Neural cell (in vitro differentiated cells): ENCODE data around the gene SCNN1A. TPM values are rescaled to one million over a fixed set of nuclear protein-coding genes. Genes with fewer than 3 reads are reported as not detected.

Source experiments
- H2AFZ ChIP-seq: fragments of 200-600, 300-800 bp; sonication (generic), shearing (Covaris generic); 2 replicates; pipeline ENCODE4 v1.6.0; 2014; ENCODE audit warnings: low read depth, mild to moderate bottlenecking, antibody characterized with exemption, low read length, moderate library complexity
- H3F3A ChIP-seq: fragments of 200-600 bp; shearing (Covaris generic); 2 replicates; pipeline ENCODE4 v1.6.1; 2016; ENCODE audit warnings: mild to moderate bottlenecking, moderate library complexity, mixed read lengths, antibody characterized with exemption, low read length; ENCODE audit not compliant: insufficient read depth, poor library complexity, severe bottlenecking
- H3K27ac ChIP-seq: fragments of 200-600, 300-800 bp; sonication (generic), shearing (Covaris generic); 2 replicates; pipeline ENCODE4 v1.5.1; 2014; ENCODE audit warnings: mild to moderate bottlenecking, low read length, moderate library complexity
- H3K27me3 ChIP-seq: fragments of 300-800, 200-600 bp; sonication (generic), shearing (Covaris generic); 2 replicates; pipeline ENCODE4 v1.6.0; 2014; ENCODE audit warnings: mild to moderate bottlenecking, low read depth, low read length, moderate library complexity; ENCODE audit not compliant: insufficient read depth
- H3K36me3 ChIP-seq: fragments of 300-800, 200-600 bp; sonication (generic), shearing (Covaris generic); 2 replicates; pipeline ENCODE4 v1.5.1; 2014; ENCODE audit warnings: mild to moderate bottlenecking, antibody characterized with exemption, low read length, moderate library complexity; ENCODE audit not compliant: insufficient read depth
- H3K4me2 ChIP-seq: fragments of 300-800, 200-600 bp; sonication (generic), shearing (Covaris generic); 2 replicates; pipeline ENCODE4 v1.6.0; 2014; ENCODE audit warnings: mild to moderate bottlenecking, low read length
- H3K4me3 ChIP-seq: fragments of 300-800, 200-600 bp; sonication (generic), shearing (Covaris generic); 2 replicates; pipeline ENCODE4 v1.5.1; 2014; ENCODE audit warnings: mild to moderate bottlenecking, low read length, moderate library complexity
- H3K79me2 ChIP-seq: fragments of 200-600 bp; shearing (Covaris generic); replicated peaks from 2 replicates; pipeline ENCODE4 v1.6.0; 2014; ENCODE audit warnings: mild to moderate bottlenecking, low read length, moderate library complexity; ENCODE audit not compliant: insufficient read depth
- H3K9ac ChIP-seq: fragments of 300-800, 200-600 bp; sonication (generic), shearing (Covaris generic); 2 replicates; pipeline ENCODE4 v1.6.1; 2016; ENCODE audit warnings: mild to moderate bottlenecking, low read length, mixed read lengths
- H3K9me2 ChIP-seq: fragments of 200-600 bp; shearing (Covaris generic); 2 replicates; pipeline ENCODE4 v1.6.1; 2016; ENCODE audit warnings: mild to moderate bottlenecking, low read length, mixed read lengths; ENCODE audit not compliant: insufficient read depth
- H3K9me3 ChIP-seq: fragments of 200-600, 300-800 bp; sonication (generic), shearing (Covaris generic); 2 replicates; pipeline ENCODE4 v1.6.1; 2016; ENCODE audit warnings: mild to moderate bottlenecking, mixed run types, low read length, moderate library complexity, mixed read lengths
- H4K20me1 ChIP-seq: fragments of 200-600 bp; shearing (Covaris generic); 2 replicates; pipeline ENCODE4 v1.6.1; 2016; ENCODE audit warnings: mild to moderate bottlenecking, mixed run types; ENCODE audit not compliant: insufficient read depth
- EP300 ChIP-seq: fragments of 450-650 bp; conservative IDR thresholded peaks from 2 replicates; pipeline ENCODE4 v1.6.1; 2014; ENCODE audit warnings: antibody characterized with exemption, mild to moderate bottlenecking, moderate library complexity; ENCODE audit not compliant: poor library complexity, severe bottlenecking
- EZH2 ChIP-seq: fragments of 200-600, 300-800 bp; shearing (Covaris generic), sonication (generic); IDR thresholded peaks from 2 replicates; pipeline ENCODE4 v1.6.1; 2014; ENCODE audit warnings: antibody characterized with exemption, low read length, borderline replicate concordance, mild to moderate bottlenecking; ENCODE audit not compliant: insufficient read depth, poor library complexity, severe bottlenecking
- MXI1 ChIP-seq: fragments of 450-650 bp; conservative IDR thresholded peaks from 2 replicates; pipeline ENCODE4 v1.6.1; 2014; ENCODE audit warnings: antibody characterized with exemption, mild to moderate bottlenecking; ENCODE audit not compliant: poor library complexity, severe bottlenecking
- POLR2AphosphoS5 ChIP-seq: IDR thresholded peaks from 2 replicates; pipeline ENCODE4 v1.6.1; 2012
- RAD21 ChIP-seq: fragments of 450-650 bp; conservative IDR thresholded peaks from 2 replicates; pipeline ENCODE4 v1.6.1; 2014; ENCODE audit warnings: antibody characterized with exemption, mild to moderate bottlenecking, moderate library complexity
- SMC3 ChIP-seq: fragments of 450-650 bp; conservative IDR thresholded peaks from 2 replicates; pipeline ENCODE4 v1.6.1; 2014; ENCODE audit warnings: antibody characterized with exemption, mild to moderate bottlenecking, moderate library complexity; ENCODE audit not compliant: poor library complexity
- TAF1 ChIP-seq: IDR thresholded peaks from 2 replicates; pipeline ENCODE4 v1.6.1; 2012; ENCODE audit warnings: low read depth
- polyA plus RNA-seq: library from polyadenylated mRNA; depleted of rRNA; stranded (reverse); fragments of >200 nt; gene quantifications from 2 replicates; pipeline ENCODE4 v1.2.3, GENCODE V29; 2014
- TF ChIP-seq, protein P1 (sequence below): IDR thresholded peaks from 2 replicates; pipeline ENCODE4 v1.6.1; 2012; ENCODE audit warnings: borderline replicate concordance
- TF ChIP-seq, protein P2 (sequence below): fragments of 450-650 bp; IDR thresholded peaks from 2 replicates; pipeline ENCODE4 v1.5.1; 2014; ENCODE audit warnings: antibody characterized with exemption, mild to moderate bottlenecking, moderate library complexity; ENCODE audit not compliant: poor library complexity, severe bottlenecking

Gene SCNN1A
- polyA plus RNA-seq, 1 donor from 2014 or later, result not detected

DNA sequence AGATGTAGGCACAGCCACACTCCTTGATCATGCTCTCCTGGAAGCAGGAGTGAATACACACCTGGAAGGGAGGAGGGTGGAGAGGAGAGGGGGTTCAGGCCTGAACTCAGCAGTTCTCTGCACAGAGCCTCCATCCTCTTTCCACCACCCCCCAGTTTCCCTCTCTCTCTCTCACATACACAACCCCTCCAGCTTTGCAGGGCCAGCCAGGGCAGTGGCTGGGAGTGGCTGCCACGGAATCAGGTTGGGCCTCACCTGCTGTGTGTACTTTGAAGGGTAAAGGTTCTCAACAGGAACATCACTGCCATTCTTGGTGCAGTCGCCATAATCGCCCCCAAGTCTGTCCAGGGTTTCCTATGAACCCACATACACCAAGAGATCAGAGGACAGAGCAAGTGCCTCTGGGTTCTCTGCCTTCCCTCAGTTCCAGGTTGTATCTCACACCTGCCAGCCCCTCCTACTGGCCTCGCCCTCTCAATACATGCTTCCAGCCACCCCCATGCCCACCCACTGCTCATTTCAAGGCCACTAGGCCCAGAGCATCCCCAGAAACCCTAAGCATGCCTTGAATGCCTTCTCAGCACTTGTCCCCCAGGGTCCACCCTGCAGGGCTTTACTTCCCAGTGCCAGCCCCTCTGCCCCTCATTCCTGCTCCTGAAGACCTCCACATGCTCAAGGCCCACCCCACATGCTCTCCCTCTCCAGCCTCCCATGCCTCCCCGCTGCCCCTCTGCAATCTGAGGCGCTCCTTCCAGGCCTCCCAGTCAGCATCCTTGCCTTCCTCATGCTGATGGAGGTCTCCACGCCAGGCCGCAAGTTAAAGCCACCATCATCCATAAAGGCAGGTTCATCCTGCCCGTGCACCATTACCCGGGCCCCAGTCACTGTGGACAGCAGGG is 20.6 kb downstream of the SCNN1A start:
- TF ChIP-seq EP300, result no peak
- TF ChIP-seq RAD21, result no peak
- TF ChIP-seq MXI1, result no peak
- no peaks in the 10 kb centered on the region for H3K36me3 ChIP-seq
- no peaks in the 10 kb centered on the region for H3K9me2 ChIP-seq
- H3F3A ChIP-seq, result no peaks in the 10 kb centered on the region
- H3K9me3 ChIP-seq, result no peaks in the 10 kb centered on the region
- no peak overlapping the region for H3K27ac ChIP-seq
- H3K9ac ChIP-seq, result no peak overlapping the region
- no peak overlapping the region for H2AFZ ChIP-seq
- H3K4me2 ChIP-seq, result no peak overlapping the region
- H3K79me2 ChIP-seq, result no peaks in the 10 kb centered on the region
- H3K27me3 ChIP-seq, result no peaks in the 10 kb centered on the region
- no peak overlapping the region for H3K4me3 ChIP-seq
- H4K20me1 ChIP-seq, result no peaks in the 10 kb centered on the region

DNA sequence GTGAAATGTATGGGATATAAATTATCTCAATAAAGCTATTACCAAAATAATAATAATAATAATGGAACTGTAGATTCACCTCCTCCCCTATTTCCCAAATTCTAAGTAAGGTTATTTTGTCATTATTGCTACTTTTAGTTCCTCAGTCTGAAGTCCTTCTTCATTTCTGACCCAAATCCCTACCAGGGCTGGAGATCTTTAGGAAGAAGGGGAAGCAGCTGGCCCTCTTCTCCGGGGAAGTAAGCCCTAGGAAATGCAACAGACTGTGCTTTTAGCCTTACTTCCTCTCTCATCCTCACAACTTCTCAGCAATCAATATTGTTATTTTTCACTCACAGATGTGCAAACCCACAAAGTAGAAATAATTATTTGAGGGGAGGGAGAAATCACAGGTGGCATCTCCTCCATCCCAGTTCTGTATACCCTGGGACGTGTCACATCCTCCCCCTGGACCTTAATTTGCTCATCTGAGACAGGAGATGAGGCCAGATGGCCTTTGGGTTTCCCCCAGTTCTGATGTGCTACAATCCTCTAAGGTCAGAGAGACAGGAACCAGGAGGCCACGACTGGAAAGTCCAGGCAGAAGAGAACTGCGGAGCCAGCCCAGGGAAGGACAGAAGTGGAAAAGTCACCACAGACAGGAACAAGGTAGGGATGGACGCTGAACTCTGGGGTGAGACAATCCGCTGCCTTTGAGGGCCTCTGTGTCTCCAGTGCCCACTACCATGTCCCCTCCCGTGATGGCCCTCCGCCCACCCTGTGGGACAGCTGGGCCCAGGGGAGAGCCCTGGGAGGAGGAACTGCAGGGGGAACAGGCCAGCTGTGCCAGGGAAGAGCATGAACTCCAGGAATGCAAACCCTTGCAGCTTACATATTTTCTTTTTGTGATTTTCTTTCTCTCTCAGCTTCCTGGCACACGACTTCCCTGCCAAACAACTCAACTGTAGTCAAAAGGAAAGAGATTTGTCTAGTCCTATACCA is 22.9 kb downstream of the SCNN1A start:
- Histone ChIP-seq H3K4me2 (no peak overlapping the region), H4K20me1 (no peaks in the 10 kb centered on the region), H3K27me3 (no peaks in the 10 kb centered on the region), H3K79me2 (no peaks in the 10 kb centered on the region), H3K4me3 (no peak overlapping the region), H3K9me2 (no peaks in the 10 kb centered on the region), H3K27ac (no peak overlapping the region), H3F3A (no peaks in the 10 kb centered on the region), H3K36me3 (no peaks in the 10 kb centered on the region), H3K9me3 (no peaks in the 10 kb centered on the region), H3K9ac (no peak overlapping the region), H2AFZ (no peak overlapping the region)
- no peak for TF ChIP-seq MXI1
- TF ChIP-seq TAF1, result no peak
- no peak for TF ChIP-seq EZH2
- no peak for TF ChIP-seq RAD21
- TF ChIP-seq, protein P1, sequence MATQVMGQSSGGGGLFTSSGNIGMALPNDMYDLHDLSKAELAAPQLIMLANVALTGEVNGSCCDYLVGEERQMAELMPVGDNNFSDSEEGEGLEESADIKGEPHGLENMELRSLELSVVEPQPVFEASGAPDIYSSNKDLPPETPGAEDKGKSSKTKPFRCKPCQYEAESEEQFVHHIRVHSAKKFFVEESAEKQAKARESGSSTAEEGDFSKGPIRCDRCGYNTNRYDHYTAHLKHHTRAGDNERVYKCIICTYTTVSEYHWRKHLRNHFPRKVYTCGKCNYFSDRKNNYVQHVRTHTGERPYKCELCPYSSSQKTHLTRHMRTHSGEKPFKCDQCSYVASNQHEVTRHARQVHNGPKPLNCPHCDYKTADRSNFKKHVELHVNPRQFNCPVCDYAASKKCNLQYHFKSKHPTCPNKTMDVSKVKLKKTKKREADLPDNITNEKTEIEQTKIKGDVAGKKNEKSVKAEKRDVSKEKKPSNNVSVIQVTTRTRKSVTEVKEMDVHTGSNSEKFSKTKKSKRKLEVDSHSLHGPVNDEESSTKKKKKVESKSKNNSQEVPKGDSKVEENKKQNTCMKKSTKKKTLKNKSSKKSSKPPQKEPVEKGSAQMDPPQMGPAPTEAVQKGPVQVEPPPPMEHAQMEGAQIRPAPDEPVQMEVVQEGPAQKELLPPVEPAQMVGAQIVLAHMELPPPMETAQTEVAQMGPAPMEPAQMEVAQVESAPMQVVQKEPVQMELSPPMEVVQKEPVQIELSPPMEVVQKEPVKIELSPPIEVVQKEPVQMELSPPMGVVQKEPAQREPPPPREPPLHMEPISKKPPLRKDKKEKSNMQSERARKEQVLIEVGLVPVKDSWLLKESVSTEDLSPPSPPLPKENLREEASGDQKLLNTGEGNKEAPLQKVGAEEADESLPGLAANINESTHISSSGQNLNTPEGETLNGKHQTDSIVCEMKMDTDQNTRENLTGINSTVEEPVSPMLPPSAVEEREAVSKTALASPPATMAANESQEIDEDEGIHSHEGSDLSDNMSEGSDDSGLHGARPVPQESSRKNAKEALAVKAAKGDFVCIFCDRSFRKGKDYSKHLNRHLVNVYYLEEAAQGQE, result no peak
- TF ChIP-seq, protein P2, sequence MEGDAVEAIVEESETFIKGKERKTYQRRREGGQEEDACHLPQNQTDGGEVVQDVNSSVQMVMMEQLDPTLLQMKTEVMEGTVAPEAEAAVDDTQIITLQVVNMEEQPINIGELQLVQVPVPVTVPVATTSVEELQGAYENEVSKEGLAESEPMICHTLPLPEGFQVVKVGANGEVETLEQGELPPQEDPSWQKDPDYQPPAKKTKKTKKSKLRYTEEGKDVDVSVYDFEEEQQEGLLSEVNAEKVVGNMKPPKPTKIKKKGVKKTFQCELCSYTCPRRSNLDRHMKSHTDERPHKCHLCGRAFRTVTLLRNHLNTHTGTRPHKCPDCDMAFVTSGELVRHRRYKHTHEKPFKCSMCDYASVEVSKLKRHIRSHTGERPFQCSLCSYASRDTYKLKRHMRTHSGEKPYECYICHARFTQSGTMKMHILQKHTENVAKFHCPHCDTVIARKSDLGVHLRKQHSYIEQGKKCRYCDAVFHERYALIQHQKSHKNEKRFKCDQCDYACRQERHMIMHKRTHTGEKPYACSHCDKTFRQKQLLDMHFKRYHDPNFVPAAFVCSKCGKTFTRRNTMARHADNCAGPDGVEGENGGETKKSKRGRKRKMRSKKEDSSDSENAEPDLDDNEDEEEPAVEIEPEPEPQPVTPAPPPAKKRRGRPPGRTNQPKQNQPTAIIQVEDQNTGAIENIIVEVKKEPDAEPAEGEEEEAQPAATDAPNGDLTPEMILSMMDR, result no peak
- TF ChIP-seq SMC3, result no peak
- no peak for TF ChIP-seq EP300
- no peak for TF ChIP-seq POLR2AphosphoS5
